Trophoblast cell (in vitro differentiated cells and primary cell): Measurements from ENCODE around the gene CKB.

Experiments used
- DNase-seq, 2 donors: peaks; one replicate each; pipeline ENCODE4 v3.0.0-alpha.2; 2016
- H2AFZ ChIP-seq: 2 replicates; pipeline ENCODE4 v1.6.1; 2013; ENCODE audit warnings: low read length, moderate library complexity, mild to moderate bottlenecking; ENCODE audit not compliant: insufficient read depth, poor library complexity
- H2AK5ac ChIP-seq: 2 replicates; pipeline ENCODE4 v1.6.1; 2013; ENCODE audit warnings: mild to moderate bottlenecking, low read length
- H2BK120ac ChIP-seq: 2 replicates; pipeline ENCODE4 v1.6.1; 2013; ENCODE audit warnings: low read length, mild to moderate bottlenecking, moderate library complexity; ENCODE audit not compliant: insufficient read depth, poor library complexity
- H2BK12ac ChIP-seq: 2 replicates; pipeline ENCODE4 v1.6.1; 2013; ENCODE audit warnings: mild to moderate bottlenecking, low read length, moderate library complexity
- H2BK5ac ChIP-seq: 2 replicates; pipeline ENCODE4 v1.6.1; 2013; ENCODE audit warnings: low read length, low read depth, moderate library complexity, mild to moderate bottlenecking; ENCODE audit not compliant: poor library complexity
- H3K14ac ChIP-seq: 2 replicates; pipeline ENCODE4 v1.6.1; 2013; ENCODE audit warnings: mild to moderate bottlenecking, low read length
- H3K18ac ChIP-seq: 2 replicates; pipeline ENCODE4 v1.6.1; 2013; ENCODE audit warnings: mild to moderate bottlenecking, low read length
- H3K23ac ChIP-seq: 2 replicates; pipeline ENCODE4 v1.6.1; 2013; ENCODE audit warnings: low read length
- H3K27ac ChIP-seq: 2 replicates; pipeline ENCODE4 v1.5.1; 2013; ENCODE audit warnings: low read depth, mild to moderate bottlenecking, inconsistent platforms, low read length, moderate library complexity
- H3K27me3 ChIP-seq: 2 replicates; pipeline ENCODE4 v1.6.1; 2013; ENCODE audit warnings: inconsistent platforms, mild to moderate bottlenecking, low read length, moderate library complexity; ENCODE audit not compliant: insufficient read depth
- H3K36me3 ChIP-seq, 2 experiments: 1 replicate in 1 of 2; 2 replicates in 1 of 2; pipeline ENCODE4 v1.6.1; 2013; ENCODE audit warnings: low read length in 2 of 2, mild to moderate bottlenecking in 2 of 2, moderate library complexity in 1 of 2; ENCODE audit not compliant: insufficient read depth in 2 of 2, control insufficient read depth in 1 of 2
- H3K4ac ChIP-seq: 2 replicates; pipeline ENCODE4 v1.6.1; 2013; ENCODE audit warnings: low read depth, mild to moderate bottlenecking, low read length, moderate library complexity
- H3K4me1 ChIP-seq, 2 experiments: 1 replicate in 1 of 2; 2 replicates in 1 of 2; pipeline ENCODE4 v1.6.1; 2013; ENCODE audit warnings: low read length in 2 of 2, mild to moderate bottlenecking in 2 of 2, moderate library complexity in 1 of 2; ENCODE audit not compliant: insufficient read depth in 2 of 2, control insufficient read depth in 1 of 2
- H3K4me2 ChIP-seq: 2 replicates; pipeline ENCODE4 v1.6.1; 2013; ENCODE audit warnings: inconsistent platforms, mild to moderate bottlenecking, low read length, moderate library complexity
- H3K4me3 ChIP-seq: 2 replicates; pipeline ENCODE4 v1.5.1; 2013; ENCODE audit warnings: mild to moderate bottlenecking, low read depth, low read length, inconsistent platforms
- H3K79me1 ChIP-seq: one replicate; pipeline ENCODE4 v1.6.1; 2013; ENCODE audit warnings: low read length
- H3K79me2 ChIP-seq: 2 replicates; pipeline ENCODE4 v1.6.1; 2013; ENCODE audit warnings: low read length, mild to moderate bottlenecking; ENCODE audit not compliant: control insufficient read depth, insufficient read depth, poor library complexity
- H3K9ac ChIP-seq: 2 replicates; pipeline ENCODE4 v1.6.1; 2013; ENCODE audit warnings: mild to moderate bottlenecking, low read length
- H3K9me3 ChIP-seq: 2 replicates; pipeline ENCODE4 v1.6.1; 2013; ENCODE audit warnings: low read depth, mild to moderate bottlenecking, control low read depth, inconsistent platforms, low read length; ENCODE audit not compliant: insufficient read depth
- H4K12ac ChIP-seq: 2 replicates; pipeline ENCODE4 v1.6.1; 2013; ENCODE audit warnings: low read depth, mild to moderate bottlenecking, low read length, moderate library complexity
- H4K8ac ChIP-seq: 2 replicates; pipeline ENCODE4 v1.6.1; 2013; ENCODE audit warnings: low read depth, mild to moderate bottlenecking, low read length, moderate library complexity
- H4K91ac ChIP-seq: one replicate; pipeline ENCODE4 v1.6.1; 2013; ENCODE audit warnings: low read depth, mild to moderate bottlenecking, low read length, moderate library complexity
- WGBS: extraction: QIAGEN DNeasy Blood & Tissue Kit; methylation state at CpG from one replicate; pipeline ENCODE4 v1.1.7; 2013; ENCODE audit warnings: missing lambda C conversion rate; ENCODE audit not compliant: insufficient read length, insufficient coverage; ENCODE audit errors: extremely low coverage; 5-methylcytosine and 5-hydroxymethylcytosine counted together

Gene CKB

DNA sequence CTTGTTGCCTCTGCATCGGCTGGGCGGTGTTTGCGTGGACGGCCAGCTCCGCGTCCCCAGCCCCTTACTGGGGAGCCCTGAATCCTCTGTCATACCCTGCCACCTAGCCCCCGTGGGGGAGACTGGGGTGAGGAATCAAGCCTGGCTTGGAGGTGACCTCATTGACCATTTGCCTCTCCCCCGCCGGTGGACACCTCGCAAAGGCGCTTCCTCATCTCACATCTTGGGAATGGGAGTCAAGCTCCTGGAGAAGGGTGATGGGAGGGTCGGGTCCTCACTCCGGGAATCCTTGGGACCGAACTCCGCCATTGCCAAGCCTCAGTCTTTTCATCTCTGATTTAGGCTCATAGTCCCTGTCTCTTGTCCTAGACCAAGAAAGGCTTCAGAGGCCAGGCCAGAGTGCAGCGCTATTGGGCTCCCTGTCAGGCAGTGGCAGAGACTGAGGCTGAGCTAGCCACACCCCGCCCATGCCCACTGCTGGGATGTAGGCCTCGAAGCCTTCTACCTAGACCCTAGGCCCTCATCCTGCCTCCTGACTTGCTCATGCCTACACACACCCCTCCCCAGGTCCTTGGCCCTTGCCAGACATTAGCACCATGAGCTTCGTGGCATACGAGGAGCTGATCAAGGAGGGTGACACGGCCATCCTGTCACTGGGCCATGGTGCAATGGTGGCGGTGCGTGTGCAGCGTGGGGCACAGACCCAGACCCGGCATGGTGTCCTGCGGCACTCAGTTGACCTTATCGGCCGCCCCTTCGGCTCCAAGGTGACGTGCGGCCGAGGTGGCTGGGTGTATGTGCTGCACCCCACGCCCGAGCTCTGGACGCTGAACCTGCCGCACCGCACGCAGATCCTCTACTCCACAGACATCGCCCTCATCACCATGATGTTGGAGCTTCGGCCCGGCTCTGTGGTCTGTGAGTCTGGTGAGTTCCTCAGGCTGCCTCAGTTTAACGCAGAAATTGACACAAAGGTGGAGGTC is 7.0 kb upstream of the CKB start:
- no peak overlapping the region for H3K14ac ChIP-seq
- H4K8ac ChIP-seq: peak overlapping the region; percentile 97
- peak overlapping the region; percentile 90 for H3K4me3 ChIP-seq
- H3K23ac ChIP-seq: no peak overlapping the region
- peaks cover 12 to 14% of the 10 kb centered on the region in 2 experiments for H3K4me1 ChIP-seq
- peak overlapping the region; percentile 59 for H4K91ac ChIP-seq
- H4K12ac ChIP-seq: peak overlapping the region; percentile 79
- H3K36me3 ChIP-seq: peaks cover 6 to 15% of the 10 kb centered on the region in 2 experiments
- no peak overlapping the region for H2BK12ac ChIP-seq
- no peak overlapping the region for H3K4ac ChIP-seq
- H2AFZ ChIP-seq: peak overlapping the region; percentile 89
- WGBS: no CpG with 5 or more reads among the region's 42 CpGs
- peaks cover 4% of the 10 kb centered on the region for H3K79me1 ChIP-seq
- peak overlapping the region; percentile 69 for H3K4me2 ChIP-seq
- no peaks in the 10 kb centered on the region for H3K9me3 ChIP-seq
- H2BK120ac ChIP-seq: no peak overlapping the region
- H2AK5ac ChIP-seq: no peak overlapping the region
- no peak for DNase-seq
- peaks cover 5% of the 10 kb centered on the region for H3K79me2 ChIP-seq
- no peak overlapping the region for H3K27ac ChIP-seq
- no peak overlapping the region for H2BK5ac ChIP-seq
- H3K27me3 ChIP-seq: no peaks in the 10 kb centered on the region
- peak overlapping the region; percentile 65 for H3K9ac ChIP-seq
- H3K18ac ChIP-seq: no peak overlapping the region

DNA sequence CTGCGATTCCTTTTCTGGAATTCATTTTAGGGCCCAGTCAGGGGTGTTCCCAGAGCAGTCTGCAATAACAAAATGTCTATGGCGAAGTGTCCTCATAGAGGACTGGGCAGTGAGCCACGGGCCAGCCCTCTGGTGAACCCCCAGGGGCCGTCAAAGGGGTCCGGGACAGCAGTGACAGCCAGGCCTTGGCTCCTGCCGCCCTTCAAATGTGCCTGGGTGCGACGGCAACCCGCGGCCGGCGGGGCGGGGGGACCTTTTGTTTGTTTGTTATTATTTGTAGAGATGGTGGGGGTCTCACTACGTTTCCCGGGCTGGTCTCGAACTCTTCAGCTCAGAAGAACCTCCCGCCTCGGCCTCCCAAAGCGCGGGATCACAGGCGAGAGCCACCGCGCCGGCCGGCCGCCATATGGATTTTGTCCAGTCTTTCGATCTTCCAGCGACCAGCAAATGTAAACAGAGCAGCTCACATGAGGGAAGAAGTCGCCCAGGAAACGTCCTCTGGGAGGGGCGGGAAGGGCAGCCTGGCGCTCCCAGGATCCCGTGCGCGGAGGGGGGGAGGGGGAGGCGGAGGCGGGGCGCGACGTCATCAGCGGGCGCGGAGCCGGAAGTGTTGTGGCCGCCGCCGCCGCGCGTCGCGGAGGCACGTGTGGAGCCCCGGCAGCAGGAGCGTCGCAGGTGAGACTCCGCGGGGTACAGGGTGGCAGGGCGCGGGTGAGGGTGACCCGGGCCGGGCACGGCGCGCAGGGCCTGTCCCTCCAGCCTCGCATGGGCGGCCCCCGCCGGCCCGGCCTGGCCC is 6.2 kb upstream of the CKB start, which contains the start of gene TRMT61A:
Gene TRMT61A, plus strand, starts transcription at position 610 of the 796 bp plus-strand sequence. CDS start 783 bp downstream, outside the sequence.
- no CpG with 5 or more reads among the region's 70 CpGs for WGBS
- Histone ChIP-seq H3K27me3 (peaks cover 4% of the 10 kb centered on the region), H4K12ac (peak within 1 kb of the TSS; percentile 81), H2AK5ac (peak within 1 kb of the TSS; percentile 90), H3K9me3 (peaks cover 3% of the 10 kb centered on the region), H3K79me1 (peaks cover 4% of the 10 kb centered on the region), H3K36me3 (peaks cover 2 to 7% of the 10 kb centered on the region in 2 experiments), H3K23ac (no peak within 1 kb of the TSS), H3K18ac (peak within 1 kb of the TSS; percentile 88), H3K14ac (peak within 1 kb of the TSS; percentile 68), H3K4me1 (peaks cover 12 to 14% of the 10 kb centered on the region in 2 experiments), H3K4ac (peak within 1 kb of the TSS; percentile 51), H3K79me2 (peaks cover 5% of the 10 kb centered on the region), H4K8ac (peak within 1 kb of the TSS; percentile 97), H3K4me3 (peak within 1 kb of the TSS; percentile 90), H3K4me2 (peak within 1 kb of the TSS; percentile 86), H3K9ac (peak within 1 kb of the TSS; percentile 65), H3K27ac (peak within 1 kb of the TSS; percentile 31), H2BK12ac (no peak within 1 kb of the TSS), H2BK5ac (no peak within 1 kb of the TSS), H2AFZ (peak within 1 kb of the TSS; percentile 89), H4K91ac (peak within 1 kb of the TSS; percentile 89), H2BK120ac (peak within 1 kb of the TSS; percentile 69)
- DNase-seq: peak; percentile 51 to 82

DNA sequence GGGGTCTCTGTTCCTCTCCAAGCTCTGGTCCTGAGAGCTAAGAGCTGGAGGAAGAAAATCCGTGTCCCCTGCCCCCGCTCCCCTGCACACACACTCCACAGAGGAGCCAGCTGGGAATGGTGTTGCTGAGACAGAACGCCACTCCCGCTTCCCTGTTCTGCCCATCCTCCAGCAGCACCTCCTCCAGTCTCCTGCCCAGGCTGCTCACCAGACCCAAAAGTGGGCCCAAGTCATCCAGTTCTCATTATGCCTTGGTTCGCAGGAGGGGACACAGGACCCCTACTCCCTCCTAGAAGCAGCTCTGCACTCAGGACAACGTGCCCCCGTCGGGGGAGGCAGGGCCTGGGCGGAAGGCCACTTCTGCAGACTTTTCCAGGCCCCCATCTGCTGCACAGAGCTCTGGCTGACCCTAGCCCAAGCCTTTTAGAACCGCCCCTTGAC is 5.5 kb upstream of the CKB start:
- Histone ChIP-seq H2BK12ac (no peak overlapping the region), H3K23ac (no peak overlapping the region), H3K4me1 (peaks cover 13 to 15% of the 10 kb centered on the region in 2 experiments), H3K27ac (no peak overlapping the region), H4K12ac (peak overlapping the region; percentile 81), H3K27me3 (peaks cover 10% of the 10 kb centered on the region), H3K18ac (no peak overlapping the region), H3K9me3 (peaks cover 4% of the 10 kb centered on the region), H2BK120ac (no peak overlapping the region), H3K9ac (no peak overlapping the region), H2AK5ac (peak overlapping the region; percentile 90), H3K4me3 (peak overlapping the region; percentile 69), H2BK5ac (no peak overlapping the region), H3K79me1 (peaks cover 4% of the 10 kb centered on the region), H3K4me2 (peak overlapping the region; percentile 86), H3K4ac (no peak overlapping the region), H4K8ac (peak overlapping the region; percentile 90), H3K14ac (peak overlapping the region; percentile 24), H4K91ac (peak overlapping the region; percentile 89), H3K36me3 (peaks cover 2 to 4% of the 10 kb centered on the region in 2 experiments), H3K79me2 (peaks cover 5% of the 10 kb centered on the region), H2AFZ (peak overlapping the region; percentile 30)
- DNase-seq: no peak
- WGBS: no CpG with 5 or more reads among the region's 10 CpGs
